OCI-LY1 (cell line): ENCODE results near the gene SLC6A3.
"Not testable (repeated sequence)": the region's sequence is repeated elsewhere in the genome, so short reads cannot be mapped to it uniquely, and the experiment has no call there.

Source experiments
- H2AFZ ChIP-seq: fragments of 200-600 bp; sonication (generic), shearing (Covaris generic); 2 replicates; pipeline ENCODE4 v1.6.0; 2014; ENCODE audit warnings: antibody characterized with exemption, mild to moderate bottlenecking, low read length
- H3F3A ChIP-seq: fragments of 200-600 bp; sonication (generic), shearing (Covaris generic); 2 replicates; pipeline ENCODE4 v1.6.0; 2014; ENCODE audit warnings: mild to moderate bottlenecking, antibody characterized with exemption, low read length, moderate library complexity; ENCODE audit not compliant: insufficient read depth
- H3K27ac ChIP-seq: fragments of 200-600 bp; sonication (generic); 2 replicates; pipeline ENCODE4 v1.5.1; 2014; ENCODE audit warnings: low read length, mixed run types, mild to moderate bottlenecking, low read depth; ENCODE audit not compliant: poor library complexity, severe bottlenecking
- H3K27me3 ChIP-seq: fragments of 200-600 bp; sonication (generic); 2 replicates; pipeline ENCODE4 v1.6.0; 2014; ENCODE audit warnings: antibody characterized with exemption, mild to moderate bottlenecking, low read length, moderate library complexity; ENCODE audit not compliant: insufficient read depth
- H3K36me3 ChIP-seq: fragments of 200-600 bp; sonication (generic); 2 replicates; pipeline ENCODE4 v1.6.1; 2014; ENCODE audit warnings: mild to moderate bottlenecking, antibody characterized with exemption, low read length, moderate library complexity, mixed read lengths; ENCODE audit not compliant: insufficient read depth
- H3K4me1 ChIP-seq: fragments of 200-600 bp; sonication (generic); 2 replicates; pipeline ENCODE4 v1.5.1; 2014; ENCODE audit warnings: mild to moderate bottlenecking, low read length, moderate library complexity; ENCODE audit not compliant: insufficient read depth, severe bottlenecking
- H3K4me2 ChIP-seq: fragments of 200-600 bp; sonication (generic), shearing (Covaris generic); 2 replicates; pipeline ENCODE4 v1.6.1; 2014; ENCODE audit warnings: low read length
- H3K4me3 ChIP-seq: fragments of 200-600 bp; sonication (generic); 2 replicates; pipeline ENCODE4 v1.5.1; 2014; ENCODE audit warnings: low read length, low read depth, mild to moderate bottlenecking, mixed read lengths; ENCODE audit not compliant: poor library complexity, severe bottlenecking
- H3K79me2 ChIP-seq: fragments of 200-600 bp; shearing (Covaris generic); 2 replicates; pipeline ENCODE4 v1.6.1; 2016; ENCODE audit warnings: mixed run types, low read length, mixed read lengths; ENCODE audit not compliant: insufficient read depth
- H3K9ac ChIP-seq: fragments of 200-600 bp; sonication (generic), shearing (Covaris generic); 2 replicates; pipeline ENCODE4 v1.6.1; 2014; ENCODE audit warnings: mild to moderate bottlenecking, low read length, mixed read lengths
- H3K9me2 ChIP-seq: fragments of 200-600 bp; sonication (generic), shearing (Covaris generic); 2 replicates; pipeline ENCODE4 v1.6.1; 2014; ENCODE audit warnings: low read depth, mild to moderate bottlenecking, low read length, mixed read lengths
- H3K9me3 ChIP-seq: fragments of 200-600 bp; shearing (Covaris generic); 2 replicates; pipeline ENCODE4 v1.6.1; 2014; ENCODE audit warnings: low read length, mixed read lengths
- H4K20me1 ChIP-seq: fragments of 200-600 bp; sonication (generic), shearing (Covaris generic); 2 replicates; pipeline ENCODE4 v1.6.0; 2016; ENCODE audit warnings: mild to moderate bottlenecking, low read length; ENCODE audit not compliant: insufficient read depth
- EZH2 ChIP-seq: fragments of 200-600 bp; sonication (generic), shearing (Covaris generic); IDR thresholded peaks from 2 replicates; pipeline ENCODE4 v1.8.0; 2017; ENCODE audit warnings: borderline replicate concordance, mixed run types, mild to moderate bottlenecking, antibody characterized with exemption, low read length, moderate library complexity, mixed read lengths
- TF ChIP-seq, protein P1 (sequence below): fragments of 200-600 bp; sonication (generic), shearing (Covaris generic); IDR thresholded peaks from 2 replicates; pipeline ENCODE4 v1.5.1; 2017; ENCODE audit warnings: mild to moderate bottlenecking, antibody characterized with exemption, low read length, moderate library complexity, mixed read lengths

The SLC6A3 gene

DNA sequence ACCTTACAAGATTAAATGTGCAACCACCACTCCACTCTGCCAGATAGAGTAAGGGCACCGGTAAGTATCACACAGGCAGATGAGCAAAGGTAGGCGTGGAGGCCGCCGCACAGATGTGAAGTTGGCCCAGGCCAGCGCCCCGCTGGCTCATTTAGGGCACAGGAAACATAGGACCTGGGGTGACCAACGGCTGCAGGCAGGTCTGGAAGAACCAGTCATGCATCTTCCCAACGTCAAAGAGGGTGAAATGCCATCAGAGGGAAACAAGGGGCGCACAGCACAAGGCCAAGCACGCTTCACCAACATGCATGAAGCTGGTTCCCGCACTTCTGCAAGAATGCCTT is 31.7 kb upstream of the SLC6A3 start:
- Histone ChIP-seq H3K36me3 (peaks cover 19% of the 10 kb centered on the region), H3F3A (no peaks in the 10 kb centered on the region), H3K9me2 (no peaks in the 10 kb centered on the region), H3K27ac (no peak overlapping the region), H3K9ac (no peak overlapping the region), H3K4me1 (peaks cover 9% of the 10 kb centered on the region), H3K27me3 (no peaks in the 10 kb centered on the region), H3K4me2 (no peak overlapping the region), H3K79me2 (no peaks in the 10 kb centered on the region), H4K20me1 (no peaks in the 10 kb centered on the region), H3K9me3 (no peaks in the 10 kb centered on the region), H3K4me3 (no peak overlapping the region), H2AFZ (no peak overlapping the region)
- TF ChIP-seq, protein P1, sequence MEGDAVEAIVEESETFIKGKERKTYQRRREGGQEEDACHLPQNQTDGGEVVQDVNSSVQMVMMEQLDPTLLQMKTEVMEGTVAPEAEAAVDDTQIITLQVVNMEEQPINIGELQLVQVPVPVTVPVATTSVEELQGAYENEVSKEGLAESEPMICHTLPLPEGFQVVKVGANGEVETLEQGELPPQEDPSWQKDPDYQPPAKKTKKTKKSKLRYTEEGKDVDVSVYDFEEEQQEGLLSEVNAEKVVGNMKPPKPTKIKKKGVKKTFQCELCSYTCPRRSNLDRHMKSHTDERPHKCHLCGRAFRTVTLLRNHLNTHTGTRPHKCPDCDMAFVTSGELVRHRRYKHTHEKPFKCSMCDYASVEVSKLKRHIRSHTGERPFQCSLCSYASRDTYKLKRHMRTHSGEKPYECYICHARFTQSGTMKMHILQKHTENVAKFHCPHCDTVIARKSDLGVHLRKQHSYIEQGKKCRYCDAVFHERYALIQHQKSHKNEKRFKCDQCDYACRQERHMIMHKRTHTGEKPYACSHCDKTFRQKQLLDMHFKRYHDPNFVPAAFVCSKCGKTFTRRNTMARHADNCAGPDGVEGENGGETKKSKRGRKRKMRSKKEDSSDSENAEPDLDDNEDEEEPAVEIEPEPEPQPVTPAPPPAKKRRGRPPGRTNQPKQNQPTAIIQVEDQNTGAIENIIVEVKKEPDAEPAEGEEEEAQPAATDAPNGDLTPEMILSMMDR = no peak
- TF ChIP-seq EZH2 = no peak

DNA sequence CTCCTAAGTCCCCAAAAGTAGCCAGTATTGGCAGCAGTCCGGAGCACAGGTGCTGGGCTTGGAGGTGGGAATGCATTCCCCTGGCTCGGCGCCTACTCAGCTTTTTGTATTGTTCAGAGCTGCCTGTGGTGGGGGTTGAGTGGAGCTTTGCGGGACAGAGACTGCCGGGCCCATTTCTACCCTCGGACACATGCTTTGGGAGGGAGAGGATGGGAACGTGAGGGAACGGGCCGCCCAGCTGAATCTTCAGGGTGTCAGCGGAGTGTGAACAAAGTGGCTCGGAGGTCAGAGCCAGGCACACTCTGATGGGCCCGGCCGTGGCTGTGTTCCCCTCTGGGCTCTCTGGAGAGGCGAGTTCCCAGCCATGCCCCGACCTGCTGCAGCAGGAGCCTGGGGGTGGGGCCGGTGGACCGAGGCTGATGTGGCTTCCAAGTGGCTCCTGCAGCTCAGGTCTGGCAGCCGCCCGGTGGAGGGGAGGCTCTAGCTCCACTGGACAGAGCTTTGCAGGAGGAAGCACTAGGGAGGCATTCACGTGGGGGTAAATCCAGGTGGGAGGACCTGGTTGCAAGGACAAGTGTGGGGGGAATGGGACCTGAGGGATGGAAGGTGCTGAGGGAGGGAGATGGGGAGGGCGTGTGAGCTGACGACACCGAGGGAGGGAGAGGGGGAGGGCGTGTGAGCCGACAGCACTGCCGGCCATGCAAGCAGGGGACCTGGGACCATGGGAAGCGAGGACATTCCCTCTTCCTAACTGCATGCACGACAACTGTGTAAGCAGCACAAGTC is 31.1 kb upstream of the SLC6A3 start:
- TF ChIP-seq EZH2 = no peak
- TF ChIP-seq, protein P1 = no peak
- Histone ChIP-seq H3K4me2 (no peak overlapping the region), H3K9me3 (no peaks in the 10 kb centered on the region), H3K79me2 (no peaks in the 10 kb centered on the region), H3K27ac (no peak overlapping the region), H3K4me1 (peaks cover 3% of the 10 kb centered on the region), H3K27me3 (no peaks in the 10 kb centered on the region), H2AFZ (no peak overlapping the region), H3K9ac (no peak overlapping the region), H3K36me3 (peaks cover 19% of the 10 kb centered on the region), H3K9me2 (no peaks in the 10 kb centered on the region), H3F3A (no peaks in the 10 kb centered on the region), H4K20me1 (no peaks in the 10 kb centered on the region), H3K4me3 (no peak overlapping the region)

DNA sequence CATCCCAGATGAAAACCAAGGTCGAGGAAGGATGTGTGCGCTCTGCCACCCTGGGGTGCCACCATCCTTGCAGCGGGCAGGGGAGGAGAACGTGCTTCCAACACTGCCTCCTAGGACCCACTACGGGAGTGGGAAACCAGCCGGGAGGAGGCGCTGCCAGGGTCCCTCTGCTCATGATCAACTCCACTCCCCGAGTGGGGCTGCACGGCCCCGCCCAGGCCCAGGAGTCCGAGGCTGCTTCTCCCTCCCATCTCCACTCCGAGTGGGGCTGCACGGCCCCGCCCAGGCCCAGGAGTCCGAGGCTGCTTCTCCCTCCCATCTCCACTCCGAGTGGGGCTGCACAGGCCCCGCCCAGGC is 30.3 kb upstream of the SLC6A3 start:
- not testable (repeated sequence) for H3K9me2 ChIP-seq, H3F3A ChIP-seq, H4K20me1 ChIP-seq, H3K9ac ChIP-seq, H3K27me3 ChIP-seq, H3K4me1 ChIP-seq, H2AFZ ChIP-seq, H3K79me2 ChIP-seq, H3K4me3 ChIP-seq, H3K9me3 ChIP-seq, H3K4me2 ChIP-seq, H3K27ac ChIP-seq
- peaks cover 19% of the 10 kb centered on the region for H3K36me3 ChIP-seq
